Caco-2 (cell line): Measurements from ENCODE around the gene TMEM9. TPM values are rescaled to one million over a fixed set of nuclear protein-coding genes. Genes with fewer than 3 reads are reported as not detected.

Experiments
- BruUV-seq: library from RNA; stranded (reverse); fragments of 400-500 nt; replicated peaks from 2 replicates; lab custom pipeline; 2021; lab: Mats Ljungman, UMichigan
- CTCF ChIA-PET: fragments of 300-600 bp; sonication (Branson Sonifier 250); formaldehyde crosslinking; loops from one replicate; lab custom pipeline; 2022; ENCODE audit warnings: antibody characterized with exemption; lab: Charles Lee
- POLR2A ChIA-PET: fragments of 300-600 bp; sonication (Branson Sonifier 250); formaldehyde crosslinking; loops from one replicate; lab custom pipeline; 2022; ENCODE audit warnings: antibody characterized with exemption; lab: Charles Lee
- DNase-seq, 2 experiments: peaks; one replicate each; pipeline versions ENCODE4 v3.0.0 to v3.0.0-alpha.2; 2020 to 2022
- H3K27me3 ChIP-seq: replicated peaks from 2 replicates; pipeline ENCODE4 v1.6.0; 2011; ENCODE audit warnings: low read length; ENCODE audit not compliant: control insufficient read depth, insufficient read depth
- H3K36me3 ChIP-seq: 2 replicates; pipeline ENCODE4 v1.5.1; 2011; ENCODE audit warnings: low read length; ENCODE audit not compliant: control insufficient read depth, insufficient read depth
- H3K4me1 ChIP-seq: fragments of 250-450 bp; sonication (Bioruptor Pico); 2 replicates; pipeline ENCODE4 v1.5.1; 2020; ENCODE audit warnings: mild to moderate bottlenecking
- H3K4me3 ChIP-seq: 2 replicates; pipeline ENCODE4 v1.5.1; 2011; ENCODE audit warnings: low read depth, mild to moderate bottlenecking, control low read depth, low read length
- H3K9me3 ChIP-seq: fragments of 250-450 bp; sonication (Bioruptor Pico); 2 replicates; pipeline ENCODE4 v1.5.1; 2020; ENCODE audit warnings: mild to moderate bottlenecking, moderate library complexity
- H3K27ac Mint-ChIP-seq: one replicate; pipeline ENCODE4 v1.8.0; 2022; ENCODE audit warnings: mixed read lengths; ENCODE audit not compliant: unreplicated experiment
- H3K27me3 Mint-ChIP-seq: one replicate; pipeline ENCODE4 v1.8.0; 2022; ENCODE audit warnings: mixed read lengths; ENCODE audit not compliant: insufficient read depth, unreplicated experiment
- H3K36me3 Mint-ChIP-seq: one replicate; pipeline ENCODE4 v1.8.0; 2022; ENCODE audit warnings: mild to moderate bottlenecking, mixed read lengths; ENCODE audit not compliant: insufficient read depth, unreplicated experiment
- H3K4me1 Mint-ChIP-seq: one replicate; pipeline ENCODE4 v1.8.0; 2022; ENCODE audit warnings: low read depth, mixed read lengths; ENCODE audit not compliant: unreplicated experiment
- H3K4me3 Mint-ChIP-seq: one replicate; pipeline ENCODE4 v1.8.0; 2022; ENCODE audit warnings: mild to moderate bottlenecking, moderate library complexity, mixed read lengths; ENCODE audit not compliant: unreplicated experiment
- H3K9me3 Mint-ChIP-seq: one replicate; pipeline ENCODE4 v1.8.0; 2022; ENCODE audit warnings: mixed read lengths; ENCODE audit not compliant: unreplicated experiment
- intact Hi-C: fragments of 100-400 bp; cut with micrococcal nuclease; formaldehyde crosslinking; loops from one replicate; pipeline ENCODE4 v1.10.0; 2022; ENCODE audit not compliant: unreplicated experiment
- total RNA-seq: library from RNA; stranded (reverse); gene quantifications from 2 replicates; pipeline ENCODE4 v1.2.3, GENCODE V29; 2022
- TF ChIP-seq, protein P1 (sequence below), 2 experiments: fragments of 200-600 bp in 1 of 2; IDR thresholded peaks; 1 replicate in 1 of 2; 2 replicates in 1 of 2; pipeline versions ENCODE4 v1.5.1 to v1.8.0; 2011 to 2022; ENCODE audit warnings: antibody characterized with exemption in 1 of 2, control low read depth in 1 of 2, inconsistent platforms in 1 of 2, low read depth in 1 of 2, low read length in 1 of 2, mild to moderate bottlenecking in 1 of 2, moderate library complexity in 1 of 2; ENCODE audit not compliant: insufficient read depth in 1 of 2, severe bottlenecking in 1 of 2, unreplicated experiment in 1 of 2

The TMEM9 gene
- total RNA-seq, 1 experiment from 2014 or later = 125 TPM

DNA sequence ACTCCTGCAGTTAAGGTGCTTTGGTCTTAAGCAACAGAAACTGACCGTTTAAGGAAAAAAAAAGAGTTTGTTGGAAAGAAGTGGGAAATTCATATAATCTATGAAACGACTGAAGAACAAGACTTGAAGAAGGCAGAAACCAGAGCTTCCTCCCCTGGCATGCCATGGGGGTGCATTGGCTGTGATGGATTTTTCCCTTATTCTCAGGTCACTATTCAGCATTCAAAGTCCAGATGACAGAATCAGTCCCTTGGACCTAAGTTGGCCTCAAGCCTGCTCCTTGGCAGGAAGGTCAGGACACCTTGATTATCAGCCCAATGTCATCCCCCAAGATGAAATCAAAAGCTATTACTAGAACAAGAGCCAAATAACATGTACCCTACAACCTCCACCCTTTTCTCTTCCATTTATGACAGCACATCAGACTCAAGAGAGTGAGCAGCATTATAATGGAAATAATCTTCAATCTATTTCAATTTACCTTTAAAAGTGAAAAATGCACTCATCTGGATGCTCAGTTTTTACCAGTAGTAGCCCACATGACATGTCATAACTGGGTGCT is 15.8 kb upstream of the TMEM9 start:
- H3K27me3 ChIP-seq = no peaks in the 10 kb centered on the region
- Mint-ChIP-seq H3K36me3 (peaks cover 20% of the 10 kb centered on the region), H3K27ac (peak overlapping the region; percentile 91), H3K4me3 (peak overlapping the region; percentile 84), H3K27me3 (no peaks in the 10 kb centered on the region), H3K9me3 (no peaks in the 10 kb centered on the region), H3K4me1 (peaks cover 41% of the 10 kb centered on the region)
- intact Hi-C loops = loop anchor here (1.0 to 2.0 kb wide), 4 partner anchors 16 to 276 kb away; partner anchors contain the start of genes INAVA and TMEM9
- no peak overlapping the region for H3K4me3 ChIP-seq
- ChIA-PET CTCF (interaction anchor here (0.9 to 1.3 kb wide), 3 partner anchors 17 to 60 kb away, joined by 3 to 7 read pairs (median 5); no protein-coding TSS in a partner anchor), POLR2A (no interaction called here)
- BruUV-seq = TSS peak; percentile 49
- no peaks in the 10 kb centered on the region for H3K9me3 ChIP-seq
- H3K4me1 ChIP-seq = peaks cover 39% of the 10 kb centered on the region
- no peaks in the 10 kb centered on the region for H3K36me3 ChIP-seq
- TF ChIP-seq, protein P1, sequence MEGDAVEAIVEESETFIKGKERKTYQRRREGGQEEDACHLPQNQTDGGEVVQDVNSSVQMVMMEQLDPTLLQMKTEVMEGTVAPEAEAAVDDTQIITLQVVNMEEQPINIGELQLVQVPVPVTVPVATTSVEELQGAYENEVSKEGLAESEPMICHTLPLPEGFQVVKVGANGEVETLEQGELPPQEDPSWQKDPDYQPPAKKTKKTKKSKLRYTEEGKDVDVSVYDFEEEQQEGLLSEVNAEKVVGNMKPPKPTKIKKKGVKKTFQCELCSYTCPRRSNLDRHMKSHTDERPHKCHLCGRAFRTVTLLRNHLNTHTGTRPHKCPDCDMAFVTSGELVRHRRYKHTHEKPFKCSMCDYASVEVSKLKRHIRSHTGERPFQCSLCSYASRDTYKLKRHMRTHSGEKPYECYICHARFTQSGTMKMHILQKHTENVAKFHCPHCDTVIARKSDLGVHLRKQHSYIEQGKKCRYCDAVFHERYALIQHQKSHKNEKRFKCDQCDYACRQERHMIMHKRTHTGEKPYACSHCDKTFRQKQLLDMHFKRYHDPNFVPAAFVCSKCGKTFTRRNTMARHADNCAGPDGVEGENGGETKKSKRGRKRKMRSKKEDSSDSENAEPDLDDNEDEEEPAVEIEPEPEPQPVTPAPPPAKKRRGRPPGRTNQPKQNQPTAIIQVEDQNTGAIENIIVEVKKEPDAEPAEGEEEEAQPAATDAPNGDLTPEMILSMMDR (IDR thresholded peaks at IDR 0.05; ENCODE audit: insufficient read depth in 1 of 2, low read depth in 1 of 2, low read length in 1 of 2, severe bottlenecking in 1 of 2, unreplicated experiment in 1 of 2) = no peak
- no peak for DNase-seq

DNA sequence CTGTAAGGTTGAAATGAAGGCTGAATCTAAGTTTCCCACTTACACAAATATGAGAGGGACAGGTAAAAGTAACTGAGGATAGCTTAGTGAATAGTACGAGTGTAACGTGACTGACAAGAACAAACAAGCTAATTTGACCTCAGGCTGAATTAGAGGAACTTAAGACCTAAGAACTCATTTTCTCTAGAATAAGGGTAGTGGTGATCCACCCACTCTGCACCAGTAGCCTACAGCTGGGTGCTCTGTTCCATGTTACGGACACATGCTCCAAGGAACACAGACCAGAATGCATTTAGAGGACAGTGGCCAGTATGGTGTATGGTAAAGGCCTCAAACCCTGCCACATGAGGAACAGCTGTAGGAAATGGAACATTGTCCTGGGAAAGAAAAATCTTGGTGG is 14.9 kb upstream of the TMEM9 start:
- Mint-ChIP-seq H3K4me3 (peak overlapping the region; percentile 84), H3K9me3 (no peaks in the 10 kb centered on the region), H3K27ac (peak overlapping the region; percentile 57), H3K27me3 (no peaks in the 10 kb centered on the region), H3K36me3 (peaks cover 20% of the 10 kb centered on the region), H3K4me1 (peaks cover 41% of the 10 kb centered on the region)
- BruUV-seq = no TSS peak
- no peak overlapping the region for H3K4me3 ChIP-seq
- no peaks in the 10 kb centered on the region for H3K36me3 ChIP-seq
- POLR2A ChIA-PET = no interaction called here
- peaks cover 31% of the 10 kb centered on the region for H3K4me1 ChIP-seq
- H3K9me3 ChIP-seq = no peaks in the 10 kb centered on the region
- CTCF ChIA-PET = interaction anchor here (0.7 kb wide), 2 partner anchors 61 to 727 kb away, joined by 4 to 8 read pairs; no protein-coding TSS in a partner anchor
- no peak for DNase-seq
- intact Hi-C loops = no loop called here
- H3K27me3 ChIP-seq = no peaks in the 10 kb centered on the region
- TF ChIP-seq, protein P1 (IDR thresholded peaks at IDR 0.05; ENCODE audit: insufficient read depth in 1 of 2, low read depth in 1 of 2, low read length in 1 of 2, severe bottlenecking in 1 of 2, unreplicated experiment in 1 of 2) = no peak

DNA sequence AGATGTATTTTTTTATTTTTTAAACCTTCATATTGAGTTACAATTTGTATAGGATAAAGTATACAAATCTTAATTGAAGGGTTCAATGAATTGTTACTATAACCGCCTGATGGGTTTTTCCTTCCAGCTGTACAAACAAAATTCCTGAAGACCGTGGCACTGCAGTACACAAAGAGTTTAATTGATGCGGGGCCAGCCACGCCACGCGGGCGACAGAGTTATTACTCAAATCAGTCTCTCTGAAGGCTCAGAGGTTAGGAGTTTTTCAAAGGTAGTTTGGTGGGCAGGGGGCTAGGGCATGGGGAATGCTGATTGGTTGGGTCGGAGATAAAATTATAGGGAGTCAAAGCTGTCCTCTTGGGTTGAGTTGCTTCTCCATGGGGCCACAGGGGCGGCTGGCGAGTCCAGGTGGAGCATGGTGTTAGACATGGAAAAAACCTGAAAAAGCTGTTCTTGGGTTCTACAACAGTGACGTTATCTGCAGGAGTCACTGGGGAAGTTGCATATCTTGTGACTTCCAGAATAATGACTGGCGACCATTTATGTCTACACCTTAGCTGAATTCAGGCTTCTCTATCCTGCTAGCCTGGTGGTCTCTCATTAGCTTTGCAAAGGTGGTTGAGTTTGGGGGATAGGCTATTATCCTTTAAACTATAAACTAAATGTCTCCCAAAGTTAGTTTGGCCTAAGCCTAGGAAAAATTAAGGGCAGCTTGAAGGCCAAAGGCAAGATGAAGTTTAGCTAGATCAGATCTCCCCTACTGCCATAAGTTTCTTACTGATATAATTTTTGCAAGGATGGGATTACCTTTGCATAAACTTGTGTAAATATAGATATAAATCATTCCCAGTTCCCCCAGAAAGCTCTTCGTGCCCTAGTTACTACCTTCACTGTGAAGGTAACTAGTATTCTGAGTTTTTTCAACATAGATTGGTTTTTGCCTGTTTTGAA is 13.0 kb upstream of the TMEM9 start:
- Mint-ChIP-seq H3K27me3 (no peaks in the 10 kb centered on the region), H3K9me3 (no peaks in the 10 kb centered on the region), H3K4me3 (no peak overlapping the region), H3K36me3 (peaks cover 20% of the 10 kb centered on the region), H3K27ac (no peak overlapping the region), H3K4me1 (peaks cover 37% of the 10 kb centered on the region)
- ChIA-PET CTCF (no interaction called here), POLR2A (no interaction called here)
- Histone ChIP-seq H3K4me1 (peaks cover 22% of the 10 kb centered on the region), H3K36me3 (no peaks in the 10 kb centered on the region), H3K27me3 (no peaks in the 10 kb centered on the region), H3K9me3 (no peaks in the 10 kb centered on the region), H3K4me3 (no peak overlapping the region)
- TF ChIP-seq, protein P1 (IDR thresholded peaks at IDR 0.05; ENCODE audit: insufficient read depth in 1 of 2, low read depth in 1 of 2, low read length in 1 of 2, severe bottlenecking in 1 of 2, unreplicated experiment in 1 of 2) = no peak
- no TSS peak for BruUV-seq
- DNase-seq = no peak
- intact Hi-C loops = no loop called here
